GM18870 (cell line): ENCODE measurements around the gene SLC24A3.
A peak's percentile ranks its signal among the peaks of the same experiment; 100 is the strongest.
"Not testable (repeated sequence)": the region's sequence is repeated elsewhere in the genome, so short reads cannot be mapped to it uniquely, and the experiment has no call there.

Experiments
- ATAC-seq: cut with Tn5 transposase; IDR thresholded peaks from one replicate; pipeline ENCODE4 v1.9.1; 2021; ENCODE audit warnings: moderate library complexity; ENCODE audit not compliant: unreplicated experiment

The SLC24A3 gene

GRCh38 chr20:19658137-19658536 is 445.7 kb downstream of the SLC24A3 start:
- ATAC-seq, result peak; percentile 65

DNA sequence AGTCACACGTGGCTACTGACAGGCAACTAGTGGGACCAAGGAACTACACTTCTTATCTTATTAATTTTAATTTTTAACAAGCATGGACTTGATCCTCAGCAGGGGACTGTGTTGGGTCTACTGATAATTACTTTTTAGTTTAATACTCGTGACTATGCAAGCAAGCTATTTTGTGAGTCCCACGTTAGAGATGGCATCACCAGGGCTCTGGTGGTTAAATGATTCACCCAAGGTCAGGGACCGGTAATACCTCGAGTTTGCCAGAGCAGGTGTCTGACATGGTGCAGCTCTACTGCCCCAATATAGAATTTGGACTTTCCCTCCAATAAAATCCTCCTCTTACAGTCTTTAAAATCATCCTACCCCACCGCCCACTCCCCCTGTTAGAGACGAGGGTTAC is 447.0 kb downstream of the SLC24A3 start:
- ATAC-seq, result no peak

GRCh38 chr20:19660808-19661378 is 448.5 kb downstream of the SLC24A3 start:
- no peak for ATAC-seq

- peak; percentile 51 for ATAC-seq
Observed at GRCh38 chr20:19661717-19662636, 449.5 kb downstream of the SLC24A3 start.

GRCh38 chr20:19662637-19662995 is 450.2 kb downstream of the SLC24A3 start:
- no peak for ATAC-seq

- no peak for ATAC-seq
Observed at GRCh38 chr20:19668418-19668817, 456.0 kb downstream of the SLC24A3 start.

DNA sequence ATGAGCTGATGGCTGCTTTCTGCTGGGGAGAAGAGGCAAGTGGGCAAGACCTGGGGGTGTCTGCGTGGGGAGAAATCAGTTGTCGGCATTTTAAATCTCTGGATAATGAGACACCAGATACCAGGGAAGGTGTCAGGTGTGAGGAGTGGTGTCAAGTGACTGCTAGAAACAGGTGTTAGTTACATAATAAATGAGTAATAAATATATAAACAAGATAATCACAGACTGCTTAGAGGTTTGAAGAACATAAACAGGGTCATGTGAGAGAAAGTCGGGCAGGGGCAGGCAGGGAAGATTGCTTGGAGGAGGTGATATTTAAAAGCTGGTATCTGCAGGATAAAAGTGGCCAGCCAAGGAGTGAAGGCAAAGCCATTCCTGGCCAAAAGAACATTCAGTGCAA is 458.4 kb downstream of the SLC24A3 start:
- ATAC-seq, result no peak

GRCh38 chr20:19671374-19671773 is 458.9 kb downstream of the SLC24A3 start:
- ATAC-seq, result no peak

DNA sequence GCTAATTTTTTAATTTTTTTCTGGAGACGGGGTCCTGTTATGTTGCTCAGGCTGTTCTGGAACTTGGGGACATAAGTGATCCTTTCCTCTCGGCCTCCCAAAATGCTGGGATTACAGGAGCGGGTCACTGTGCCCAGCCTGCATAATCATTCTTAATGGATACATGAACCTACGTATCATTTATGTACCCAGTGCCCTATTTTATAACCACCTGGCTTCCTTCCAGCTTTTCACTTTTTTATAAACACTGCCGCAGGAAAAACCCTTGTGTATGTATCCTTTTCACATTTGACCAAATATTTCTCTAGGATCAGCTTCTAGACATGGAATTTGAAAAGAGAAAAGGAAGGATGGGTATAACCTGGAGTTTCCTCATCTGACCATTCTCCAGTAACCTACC is 460.1 kb downstream of the SLC24A3 start:
- ATAC-seq, result no peak

DNA sequence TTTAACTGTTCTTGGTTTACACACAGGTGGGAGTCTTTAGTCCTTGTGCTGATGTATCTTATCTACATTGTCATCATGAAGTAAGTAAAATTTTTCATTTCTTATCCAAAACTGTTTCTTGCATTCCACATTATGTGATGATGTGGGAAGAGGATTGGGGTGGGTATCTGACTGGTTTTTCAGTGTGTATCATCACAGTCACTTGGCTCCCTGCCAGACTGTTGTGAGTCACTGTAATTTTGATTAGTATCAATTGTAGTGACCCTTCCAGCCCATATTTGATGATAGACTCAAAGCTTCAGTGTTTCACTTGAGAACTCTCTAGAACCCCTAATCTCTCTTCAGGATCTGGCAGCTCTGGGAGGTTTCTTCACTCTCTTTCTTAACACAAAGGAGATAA is 461.1 kb downstream of the SLC24A3 start:
- ATAC-seq, result no peak

- ATAC-seq, result no peak
Observed at GRCh38 chr20:19676202-19676601, 463.8 kb downstream of the SLC24A3 start.

GRCh38 chr20:19677336-19677735 is 464.9 kb downstream of the SLC24A3 start:
- ATAC-seq, result no peak

GRCh38 chr20:19678591-19678990 is 466.1 kb downstream of the SLC24A3 start:
- not testable (repeated sequence) for ATAC-seq

- no peak for ATAC-seq
Observed at GRCh38 chr20:19679900-19680495, 467.6 kb downstream of the SLC24A3 start.

DNA sequence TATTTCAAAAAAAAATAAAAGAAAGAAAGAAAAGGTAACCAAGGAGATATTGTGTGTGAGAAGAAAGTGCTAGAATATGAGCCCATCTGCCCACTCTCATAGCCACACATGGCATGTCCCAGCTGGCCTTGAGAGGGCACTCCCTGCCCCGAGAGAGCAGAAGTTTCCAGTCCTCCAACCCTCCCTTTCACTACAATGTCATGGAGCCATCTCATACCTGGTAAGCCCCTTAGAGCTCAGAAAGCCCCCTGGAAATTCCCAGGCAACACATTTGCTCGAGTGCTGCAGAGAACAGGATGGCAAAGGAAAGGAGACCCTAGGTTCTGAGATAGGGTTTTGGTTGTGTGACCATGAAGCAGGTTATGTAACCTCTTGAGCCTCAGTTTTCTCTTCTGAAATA is 469.8 kb downstream of the SLC24A3 start:
- ATAC-seq, result no peak

GRCh38 chr20:19683188-19683587 is 470.7 kb downstream of the SLC24A3 start:
- no peak for ATAC-seq

DNA sequence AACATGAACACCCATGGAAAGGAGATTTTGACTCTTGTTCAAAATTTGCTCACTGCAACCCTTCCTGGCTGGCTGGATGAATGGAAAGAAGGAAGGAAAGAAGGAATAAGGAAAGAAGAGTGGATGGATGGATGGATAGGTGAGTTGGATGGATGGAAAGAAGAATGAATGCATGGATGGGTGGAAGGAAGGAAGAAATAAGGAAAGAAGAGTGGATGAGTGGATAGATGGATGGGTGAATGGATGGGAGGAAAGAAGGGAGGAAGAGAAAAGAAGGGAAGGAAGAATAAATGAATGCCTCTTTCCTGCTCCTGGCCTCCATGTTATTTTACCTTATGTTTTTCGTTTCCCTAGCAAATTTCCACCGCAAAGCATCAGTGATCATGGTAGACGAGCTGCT is 471.4 kb downstream of the SLC24A3 start:
- ATAC-seq, result no peak

GRCh38 chr20:19688031-19688806 is 475.8 kb downstream of the SLC24A3 start:
- no peak for ATAC-seq

- no peak for ATAC-seq
Observed at GRCh38 chr20:19690462-19690861, 478.0 kb downstream of the SLC24A3 start.

GRCh38 chr20:19691125-19691524 is 478.7 kb downstream of the SLC24A3 start:
- ATAC-seq, result no peak

GRCh38 chr20:19692100-19692499 is 479.7 kb downstream of the SLC24A3 start:
- no peak for ATAC-seq
